Esophagus squamous epithelium (tissue), 4 donors: ENCODE results near the gene TMEM74B.

Source experiments
- CTCF ChIP-seq, 6 experiments: fragments of 450-650 bp in 4 of 6; fragments of 200-600 bp in 2 of 6; sonication (generic) in 2 of 6; IDR thresholded peaks; one replicate each; pipeline ENCODE4 v1.5.1; 2016 to 2019; ENCODE audit warnings: antibody characterized with exemption in 6 of 6, mild to moderate bottlenecking in 4 of 6, moderate library complexity in 4 of 6
- POLR2A ChIP-seq, 4 donors: fragments of 450-650 bp; IDR thresholded peaks; one replicate each; pipeline ENCODE4 v1.6.1; 2017; ENCODE audit warnings: antibody characterized with exemption in 4 of 4, mild to moderate bottlenecking in 4 of 4, moderate library complexity in 3 of 4

DNA sequence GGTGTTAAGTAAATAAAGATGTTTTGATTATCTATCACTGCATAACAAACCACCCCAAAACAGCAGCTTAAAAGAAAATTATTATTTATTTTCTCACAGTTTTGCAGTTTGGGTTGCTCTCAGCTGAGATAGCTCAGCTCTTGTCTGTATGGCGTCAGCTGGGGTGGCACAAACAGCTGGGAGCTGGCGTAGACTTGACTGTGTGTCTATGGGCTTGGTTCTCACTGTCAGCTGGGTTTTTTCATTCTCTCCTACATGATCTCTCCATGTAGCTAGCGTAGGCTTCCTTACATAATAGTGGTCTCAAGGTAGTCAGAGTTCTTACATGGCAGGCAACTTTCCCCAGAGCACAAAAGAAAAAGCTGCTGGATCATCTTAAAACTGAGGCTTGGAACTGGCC is 6.5 kb upstream of the TMEM74B start:
- no peak for TF ChIP-seq CTCF (IDR thresholded peaks at IDR 0.05)
- no peak for TF ChIP-seq POLR2A (IDR thresholded peaks at IDR 0.05)
